Measurements from ENCODE around the gene LPCAT1.

LPCAT1 gene

DNA sequence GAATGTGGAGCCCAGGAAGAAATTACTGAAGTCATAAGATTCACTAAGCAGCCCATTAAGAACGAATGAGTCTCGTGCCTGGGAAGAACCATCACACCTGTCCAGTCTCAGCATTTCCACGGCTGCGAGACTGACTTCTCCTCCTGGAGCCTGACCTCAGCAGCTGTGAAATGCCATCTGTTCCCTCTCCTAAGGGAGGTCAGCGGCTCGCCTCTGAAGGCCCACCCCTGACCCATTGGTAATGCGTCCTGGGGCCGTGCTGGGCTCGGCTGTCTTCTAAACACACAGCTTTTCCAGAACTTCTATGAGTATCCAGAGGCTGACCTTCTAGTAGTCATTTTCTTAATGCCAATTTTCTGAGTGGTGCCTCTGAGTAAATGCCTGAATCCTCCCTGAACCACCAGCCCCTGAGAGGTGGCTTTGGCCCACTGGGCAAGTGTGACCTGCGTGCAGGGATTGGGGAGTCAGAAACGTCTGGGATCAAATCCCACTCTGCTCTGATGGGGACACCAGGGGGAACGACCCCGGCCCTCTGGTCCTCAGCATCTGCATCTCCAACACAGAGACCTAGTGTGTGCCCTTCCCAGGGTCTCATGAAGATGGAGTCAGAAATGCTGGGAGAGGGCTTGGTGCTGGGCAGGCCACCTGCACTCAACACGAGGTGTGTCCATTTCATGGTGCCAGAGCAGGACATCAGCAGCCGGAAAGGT is 84.2 kb downstream of the LPCAT1 start:
- Histone ChIP-seq H3K4me3 (ENCODE audit: low read length) (no peak overlapping the region), H3K9ac (ENCODE audit: low read length) (no peak overlapping the region), H3K4me1 (ENCODE audit: control insufficient read depth, insufficient read depth, low read length) (peaks cover under 1% of the 10 kb centered on the region), H3K27me3 (ENCODE audit: control insufficient read depth, insufficient read depth, low read length) (peaks cover 33% of the 10 kb centered on the region), H3K9me3 (ENCODE audit: control insufficient read depth, low read length) (no peaks in the 10 kb centered on the region), H3K36me3 (ENCODE audit: control insufficient read depth, insufficient read depth, low read length) (no peaks in the 10 kb centered on the region)

DNA sequence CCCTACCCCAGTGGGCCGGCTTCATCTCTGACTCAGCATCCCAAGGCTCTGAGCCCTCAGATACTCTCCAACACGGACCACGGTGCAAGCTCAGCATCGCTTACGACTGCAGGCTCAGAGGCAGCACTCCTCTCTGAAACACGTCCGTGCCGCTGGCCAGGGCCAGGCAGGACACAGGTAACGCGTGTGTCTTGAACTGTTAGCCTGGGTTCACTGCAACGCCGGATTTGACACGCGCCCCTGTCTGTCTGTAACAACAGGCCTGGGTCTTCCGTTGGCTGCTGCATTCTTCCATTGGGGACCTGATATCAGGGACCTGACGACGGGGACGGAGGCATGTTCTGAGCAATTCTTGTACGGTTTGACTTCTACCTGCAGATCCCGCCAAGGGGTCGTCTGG is 84.9 kb downstream of the LPCAT1 start:
- no peaks in the 10 kb centered on the region for H3K9me3 ChIP-seq (ENCODE audit: control insufficient read depth, low read length)
- H3K36me3 ChIP-seq (ENCODE audit: control insufficient read depth, insufficient read depth, low read length): no peaks in the 10 kb centered on the region
- H3K4me1 ChIP-seq (ENCODE audit: control insufficient read depth, insufficient read depth, low read length): no peaks in the 10 kb centered on the region
- peaks cover 26% of the 10 kb centered on the region for H3K27me3 ChIP-seq (ENCODE audit: control insufficient read depth, insufficient read depth, low read length)
- no peak overlapping the region for H3K4me3 ChIP-seq (ENCODE audit: low read length)
- no peak overlapping the region for H3K9ac ChIP-seq (ENCODE audit: low read length)

DNA sequence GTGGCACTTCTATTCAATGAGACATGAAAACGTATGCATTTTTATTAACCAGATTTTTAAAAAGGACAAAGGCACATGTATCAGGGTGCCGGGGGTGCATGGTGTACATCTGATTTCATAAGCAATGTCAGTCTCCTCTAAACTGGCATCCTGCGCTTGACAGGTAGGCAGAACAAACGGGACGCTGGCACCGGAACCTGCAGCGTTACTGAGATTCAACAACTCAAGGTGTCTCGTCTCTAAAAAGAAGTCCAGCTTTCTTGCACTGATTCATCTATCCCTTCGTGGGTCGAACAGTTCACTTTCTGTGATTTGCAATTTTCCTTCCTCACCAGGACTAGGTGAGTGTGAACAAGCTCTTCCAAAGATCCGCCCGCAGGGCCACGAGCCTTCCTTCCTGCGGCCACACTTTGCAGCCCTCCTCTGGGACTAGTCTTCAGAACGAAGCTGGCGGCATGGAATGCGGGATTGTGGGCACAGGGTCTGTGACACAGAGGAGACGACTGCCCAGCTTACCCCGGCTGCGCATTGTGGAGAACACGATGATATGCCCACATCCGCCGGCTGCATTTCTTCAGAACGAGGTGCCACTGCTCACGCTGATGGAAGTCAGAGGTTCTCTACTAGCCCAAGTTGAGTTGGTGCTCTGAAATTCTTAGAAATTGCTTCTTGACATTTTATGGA is 85.7 kb downstream of the LPCAT1 start:
- H3K4me3 ChIP-seq (ENCODE audit: low read length): no peak overlapping the region
- no peaks in the 10 kb centered on the region for H3K36me3 ChIP-seq (ENCODE audit: control insufficient read depth, insufficient read depth, low read length)
- H3K27me3 ChIP-seq (ENCODE audit: control insufficient read depth, insufficient read depth, low read length): peaks cover 18% of the 10 kb centered on the region
- H3K4me1 ChIP-seq (ENCODE audit: control insufficient read depth, insufficient read depth, low read length): no peaks in the 10 kb centered on the region
- no peaks in the 10 kb centered on the region for H3K9me3 ChIP-seq (ENCODE audit: control insufficient read depth, low read length)
- no peak overlapping the region for H3K9ac ChIP-seq (ENCODE audit: low read length)

DNA sequence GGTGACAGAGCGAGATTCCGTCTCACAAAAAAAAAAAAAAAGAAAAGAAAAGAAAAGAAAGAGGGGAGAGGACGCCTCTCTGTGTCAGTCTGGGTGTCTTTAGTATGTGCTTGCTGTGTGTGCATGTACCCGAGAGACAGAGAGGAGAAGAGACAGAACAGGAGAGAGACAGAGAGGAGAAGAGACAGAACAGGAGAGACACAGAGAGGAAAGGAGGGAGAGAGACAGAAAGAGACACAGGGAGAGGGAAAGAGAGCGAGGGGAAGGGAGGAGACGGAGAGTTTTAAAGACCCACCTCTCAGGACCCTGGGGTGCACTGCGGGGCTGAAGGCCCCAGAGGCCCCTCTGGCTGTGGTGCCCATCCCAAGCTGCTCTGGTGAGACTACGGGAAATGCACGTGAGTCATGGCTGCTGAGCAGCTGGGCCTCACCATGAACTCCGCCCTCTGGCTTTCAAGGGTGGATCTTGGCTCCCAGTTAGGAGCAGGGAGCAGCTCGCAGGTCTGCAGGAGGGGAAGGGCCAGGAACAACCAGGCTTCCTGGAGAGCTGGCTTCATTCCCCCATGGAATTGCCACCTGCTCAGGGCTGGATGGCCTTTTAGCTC is 86.4 kb downstream of the LPCAT1 start:
- H3K4me3 ChIP-seq (ENCODE audit: low read length): no peak overlapping the region
- H3K9me3 ChIP-seq (ENCODE audit: control insufficient read depth, low read length): no peaks in the 10 kb centered on the region
- H3K36me3 ChIP-seq (ENCODE audit: control insufficient read depth, insufficient read depth, low read length): no peaks in the 10 kb centered on the region
- no peak overlapping the region for H3K9ac ChIP-seq (ENCODE audit: low read length)
- peaks cover 11% of the 10 kb centered on the region for H3K27me3 ChIP-seq (ENCODE audit: control insufficient read depth, insufficient read depth, low read length)
- H3K4me1 ChIP-seq (ENCODE audit: control insufficient read depth, insufficient read depth, low read length): no peaks in the 10 kb centered on the region

DNA sequence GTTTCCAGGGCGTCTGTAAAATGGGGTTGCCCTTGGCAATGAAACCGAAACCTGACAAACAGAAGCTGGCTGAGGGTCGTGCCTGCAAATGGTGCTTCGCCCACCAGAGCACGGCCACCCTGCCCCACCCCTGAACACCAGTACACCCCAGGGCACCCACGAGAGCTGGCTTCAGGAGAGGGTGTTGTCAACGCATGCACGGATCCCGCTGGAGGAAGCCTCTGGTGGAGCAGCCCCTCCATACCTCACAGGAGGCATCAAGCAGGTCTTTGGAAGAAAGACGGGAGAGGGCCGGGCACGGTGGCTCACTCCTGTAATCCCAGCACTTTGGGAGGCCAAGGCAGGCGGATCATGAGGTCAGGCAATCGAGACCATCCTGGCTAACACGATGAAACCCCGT is 87.1 kb downstream of the LPCAT1 start:
- H3K27me3 ChIP-seq (ENCODE audit: control insufficient read depth, insufficient read depth, low read length): peaks cover 4% of the 10 kb centered on the region
- H3K9ac ChIP-seq (ENCODE audit: low read length): no peak overlapping the region
- H3K9me3 ChIP-seq (ENCODE audit: control insufficient read depth, low read length): no peaks in the 10 kb centered on the region
- no peak overlapping the region for H3K4me3 ChIP-seq (ENCODE audit: low read length)
- H3K36me3 ChIP-seq (ENCODE audit: control insufficient read depth, insufficient read depth, low read length): no peaks in the 10 kb centered on the region
- H3K4me1 ChIP-seq (ENCODE audit: control insufficient read depth, insufficient read depth, low read length): no peaks in the 10 kb centered on the region

DNA sequence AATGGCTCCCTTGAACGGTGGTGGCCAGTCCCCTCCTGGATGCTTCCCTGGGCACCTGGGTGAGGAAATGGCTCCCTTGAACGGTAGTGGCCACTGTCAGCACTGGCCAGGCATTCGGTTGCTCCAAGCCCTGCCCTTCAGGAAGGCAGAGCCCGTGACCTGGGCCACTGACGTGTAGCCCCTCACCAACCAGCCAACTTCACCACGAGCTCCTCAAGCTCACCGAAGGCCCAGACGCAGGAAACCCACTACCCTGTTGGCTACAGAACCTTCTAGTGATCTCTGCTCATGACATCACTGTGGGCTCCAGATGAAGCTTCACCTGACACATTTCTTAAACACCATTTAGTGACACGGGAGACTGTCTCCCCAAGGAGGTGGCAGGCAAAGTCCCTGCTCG is 87.7 kb downstream of the LPCAT1 start:
- Histone ChIP-seq H3K9me3 (ENCODE audit: control insufficient read depth, low read length) (no peaks in the 10 kb centered on the region), H3K9ac (ENCODE audit: low read length) (no peak overlapping the region), H3K36me3 (ENCODE audit: control insufficient read depth, insufficient read depth, low read length) (no peaks in the 10 kb centered on the region), H3K27me3 (ENCODE audit: control insufficient read depth, insufficient read depth, low read length) (no peaks in the 10 kb centered on the region), H3K4me3 (ENCODE audit: low read length) (no peak overlapping the region), H3K4me1 (ENCODE audit: control insufficient read depth, insufficient read depth, low read length) (no peaks in the 10 kb centered on the region)

DNA sequence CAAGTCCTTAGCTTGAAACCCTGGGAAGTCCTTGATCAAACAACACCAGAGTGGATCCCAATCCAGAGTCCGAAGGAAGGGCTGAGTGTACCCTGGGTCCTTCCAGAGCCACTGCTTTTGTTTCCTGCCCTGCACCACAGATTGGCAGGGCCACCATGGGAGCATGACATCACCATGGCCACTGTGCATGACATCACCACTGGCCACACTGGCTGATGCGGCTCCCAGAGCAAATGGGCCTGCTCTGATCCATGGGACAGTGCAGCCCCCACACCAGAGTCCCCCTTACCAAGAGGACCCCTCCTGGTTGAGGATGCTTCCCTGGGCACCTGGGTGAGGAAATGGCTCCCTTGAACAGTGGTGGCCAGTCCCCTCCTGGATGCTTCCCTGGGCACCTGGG is 88.4 kb downstream of the LPCAT1 start:
- Histone ChIP-seq H3K27me3 (ENCODE audit: control insufficient read depth, insufficient read depth, low read length) (no peaks in the 10 kb centered on the region), H3K4me1 (ENCODE audit: control insufficient read depth, insufficient read depth, low read length) (no peaks in the 10 kb centered on the region), H3K9ac (ENCODE audit: low read length) (no peak overlapping the region), H3K36me3 (ENCODE audit: control insufficient read depth, insufficient read depth, low read length) (no peaks in the 10 kb centered on the region), H3K9me3 (ENCODE audit: control insufficient read depth, low read length) (no peaks in the 10 kb centered on the region), H3K4me3 (ENCODE audit: low read length) (no peak overlapping the region)

DNA sequence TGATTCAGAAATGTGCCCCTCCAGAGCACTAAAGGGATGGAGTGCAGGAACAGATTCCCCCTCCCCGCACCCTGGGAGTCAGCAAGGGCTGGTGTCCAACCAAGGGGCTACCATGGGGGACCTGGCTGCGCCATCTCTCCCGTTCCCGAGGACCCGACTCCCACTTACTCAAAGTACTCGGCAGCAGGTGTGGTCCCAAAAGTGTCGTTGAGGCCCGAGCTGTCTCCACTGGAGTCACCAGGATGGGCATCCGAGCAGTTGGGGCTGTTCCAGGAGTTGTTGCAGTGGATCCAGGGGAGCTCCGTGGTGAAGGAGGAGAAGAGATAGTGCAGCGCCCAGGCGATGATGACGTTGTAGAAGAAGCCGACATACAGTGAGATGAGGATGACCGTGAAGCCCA is 91.5 kb downstream of the LPCAT1 start:
- no peaks in the 10 kb centered on the region for H3K27me3 ChIP-seq (ENCODE audit: control insufficient read depth, insufficient read depth, low read length)
- no peak overlapping the region for H3K9ac ChIP-seq (ENCODE audit: low read length)
- H3K36me3 ChIP-seq (ENCODE audit: control insufficient read depth, insufficient read depth, low read length): no peaks in the 10 kb centered on the region
- no peaks in the 10 kb centered on the region for H3K9me3 ChIP-seq (ENCODE audit: control insufficient read depth, low read length)
- H3K4me3 ChIP-seq (ENCODE audit: low read length): no peak overlapping the region
- H3K4me1 ChIP-seq (ENCODE audit: control insufficient read depth, insufficient read depth, low read length): no peaks in the 10 kb centered on the region

DNA sequence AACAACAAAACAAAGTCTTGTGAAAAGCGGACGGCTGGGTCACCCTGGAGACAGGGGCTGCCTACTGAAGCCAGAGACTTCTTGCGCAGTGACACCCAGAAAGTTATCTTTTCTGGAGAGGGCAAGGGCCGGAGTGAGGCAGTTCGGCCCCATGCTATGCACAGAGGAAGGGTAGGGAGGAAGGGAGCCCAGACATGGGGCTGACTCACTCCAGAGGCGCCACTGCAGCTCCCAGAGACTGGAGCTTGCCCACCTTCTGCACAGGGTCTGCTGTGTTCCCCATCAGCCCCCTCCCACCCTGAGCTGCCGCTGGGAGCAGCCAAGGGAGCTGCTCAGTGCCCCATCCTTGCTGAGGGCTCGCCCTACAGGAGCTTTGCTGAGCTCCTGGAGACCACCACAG is 91.9 kb downstream of the LPCAT1 start:
- Histone ChIP-seq H3K27me3 (ENCODE audit: control insufficient read depth, insufficient read depth, low read length) (no peaks in the 10 kb centered on the region), H3K4me3 (ENCODE audit: low read length) (no peak overlapping the region), H3K36me3 (ENCODE audit: control insufficient read depth, insufficient read depth, low read length) (no peaks in the 10 kb centered on the region), H3K9ac (ENCODE audit: low read length) (no peak overlapping the region), H3K4me1 (ENCODE audit: control insufficient read depth, insufficient read depth, low read length) (no peaks in the 10 kb centered on the region), H3K9me3 (ENCODE audit: control insufficient read depth, low read length) (no peaks in the 10 kb centered on the region)

DNA sequence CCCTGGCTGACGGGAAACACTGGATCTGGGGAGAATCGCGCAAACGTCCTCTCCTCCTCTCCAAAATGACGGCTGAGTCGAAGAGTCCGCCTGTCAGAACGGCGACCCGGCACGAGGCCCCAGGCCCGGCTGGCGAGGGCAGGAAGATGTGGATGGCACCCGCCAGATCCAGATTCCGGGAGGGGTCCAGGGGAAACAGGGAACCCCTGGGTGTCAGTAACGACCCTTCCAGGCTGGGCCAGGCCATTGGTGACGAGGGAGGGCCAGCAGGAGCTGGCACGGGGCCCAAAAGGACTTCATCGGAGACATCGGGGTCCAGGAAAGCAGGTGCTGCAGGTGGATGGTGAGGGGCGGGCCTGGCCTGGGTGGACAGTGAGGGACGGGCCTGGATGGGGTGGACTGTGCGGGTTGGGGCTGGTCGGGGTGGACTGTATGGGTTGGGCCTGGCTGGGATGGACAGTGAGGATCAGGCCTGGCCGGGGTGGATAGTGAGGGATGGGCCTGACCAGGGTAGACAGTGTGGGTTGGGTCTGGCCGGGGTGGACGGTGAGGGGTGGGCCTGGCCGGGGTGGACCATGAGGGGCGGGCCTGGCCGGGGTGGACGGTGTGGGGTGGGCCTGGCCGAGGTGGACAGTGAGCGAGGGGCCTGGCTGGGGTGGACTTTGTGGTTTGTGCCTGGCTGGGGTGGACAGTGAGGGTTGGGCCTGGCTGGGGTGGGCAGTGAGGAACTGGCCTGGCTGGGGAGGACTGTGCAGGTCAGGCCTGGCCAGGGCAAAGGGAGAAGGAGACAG is 92.5 kb downstream of the LPCAT1 start:
- Histone ChIP-seq H3K36me3 (ENCODE audit: control insufficient read depth, insufficient read depth, low read length) (no peaks in the 10 kb centered on the region), H3K27me3 (ENCODE audit: control insufficient read depth, insufficient read depth, low read length) (no peaks in the 10 kb centered on the region), H3K9ac (ENCODE audit: low read length) (no peak overlapping the region), H3K9me3 (ENCODE audit: control insufficient read depth, low read length) (no peaks in the 10 kb centered on the region), H3K4me1 (ENCODE audit: control insufficient read depth, insufficient read depth, low read length) (no peaks in the 10 kb centered on the region), H3K4me3 (ENCODE audit: low read length) (no peak overlapping the region)

DNA sequence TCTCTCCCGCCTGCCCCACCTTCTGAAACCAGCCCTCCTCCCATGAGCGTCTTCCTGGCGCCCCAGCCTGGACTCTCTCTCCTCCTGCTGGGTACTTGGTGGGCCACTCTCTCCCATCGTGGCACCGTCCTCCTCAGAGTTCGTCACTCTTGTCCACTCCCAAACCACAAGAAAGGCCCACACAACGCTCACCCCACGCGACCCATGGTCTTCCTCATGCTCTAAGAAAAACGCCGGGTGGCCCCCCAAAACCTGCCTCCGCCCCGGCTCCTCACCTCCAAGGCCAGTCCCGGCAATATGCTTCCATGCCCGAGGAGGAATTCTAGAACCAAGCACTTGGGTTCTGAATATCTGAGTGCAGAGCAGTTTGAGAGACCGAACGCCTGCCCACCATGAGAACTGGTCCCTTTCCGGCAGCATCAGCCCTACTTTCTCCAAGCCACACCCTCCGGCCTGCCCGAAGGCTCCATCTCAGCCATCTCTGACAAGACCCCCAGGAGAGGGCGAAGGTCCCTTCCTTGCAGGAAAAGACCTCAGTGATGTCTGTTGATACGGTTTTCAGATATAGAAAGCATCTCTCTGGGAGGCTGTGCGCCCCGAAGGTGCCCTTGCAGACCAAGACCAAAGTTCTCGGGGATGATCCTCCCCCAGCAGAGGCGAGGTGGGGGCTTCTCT is 93.5 kb downstream of the LPCAT1 start:
- H3K4me3 ChIP-seq (ENCODE audit: low read length): no peak overlapping the region
- H3K27me3 ChIP-seq (ENCODE audit: control insufficient read depth, insufficient read depth, low read length): no peaks in the 10 kb centered on the region
- no peaks in the 10 kb centered on the region for H3K9me3 ChIP-seq (ENCODE audit: control insufficient read depth, low read length)
- no peaks in the 10 kb centered on the region for H3K36me3 ChIP-seq (ENCODE audit: control insufficient read depth, insufficient read depth, low read length)
- no peaks in the 10 kb centered on the region for H3K4me1 ChIP-seq (ENCODE audit: control insufficient read depth, insufficient read depth, low read length)
- no peak overlapping the region for H3K9ac ChIP-seq (ENCODE audit: low read length)
